Heart right ventricle (tissue), 16 donors: Measurements from ENCODE around the gene RPS15. TPM values are rescaled to one million over a fixed set of nuclear protein-coding genes. Genes with fewer than 3 reads are reported as not detected.

Experiments
- ATAC-seq, 8 donors: fragments of 200-7000 bp; cut with Tn5 transposase; one replicate each; pipeline ENCODE4 v1.9.1; 2020; ENCODE audit warnings: mild to moderate bottlenecking in 8 of 8, moderate library complexity in 8 of 8, moderate number of reproducible peaks in 1 of 8
- DNase-seq, 2 donors: peaks; one replicate each; pipeline ENCODE4 v3.0.0-alpha.2; 2020
- H3K27ac ChIP-seq, 10 donors: fragments of 200-600 bp; sonication (generic) in 2 of 10; one replicate each; pipeline versions ENCODE4 v1.5.0 to v1.8.0; 2020 to 2022; ENCODE audit warnings: mild to moderate bottlenecking in 3 of 10
- H3K27me3 ChIP-seq, 7 donors: fragments of 200-600 bp; one replicate each; pipeline ENCODE4 v1.8.0; 2021 to 2022; ENCODE audit warnings: mild to moderate bottlenecking in 2 of 7
- H3K36me3 ChIP-seq, 9 donors: fragments of 200-600 bp; sonication (generic) in 1 of 9; one replicate each; pipeline versions ENCODE4 v1.5.0 to v1.8.0; 2020 to 2022; ENCODE audit warnings: mild to moderate bottlenecking in 2 of 9
- H3K4me1 ChIP-seq, 9 donors: fragments of 200-600 bp; sonication (generic) in 1 of 9; one replicate each; pipeline versions ENCODE4 v1.5.0 to v1.8.0; 2020 to 2022; ENCODE audit warnings: mild to moderate bottlenecking in 4 of 9
- H3K4me3 ChIP-seq, 10 donors: fragments of 200-600 bp; sonication (generic) in 2 of 10; one replicate each; pipeline versions ENCODE4 v1.5.0 to v1.8.0; 2020 to 2022; ENCODE audit warnings: mild to moderate bottlenecking in 7 of 10, moderate library complexity in 2 of 10
- H3K9me3 ChIP-seq, 11 donors: fragments of 200-600 bp in 10 of 11; sonication (generic) in 2 of 11; one replicate each; pipeline versions ENCODE4 v1.5.0 to v1.8.0; 2013 to 2022; ENCODE audit warnings: mild to moderate bottlenecking in 2 of 11, control low read depth in 1 of 11, moderate library complexity in 1 of 11
- CTCF ChIP-seq, 9 donors: fragments of 200-600 bp; sonication (generic) in 2 of 9; IDR thresholded peaks; one replicate each; pipeline versions ENCODE4 v1.5.0 to v1.8.0; 2021 to 2022; ENCODE audit warnings: antibody characterized with exemption in 9 of 9, mild to moderate bottlenecking in 5 of 9, moderate library complexity in 1 of 9
- WGBS, 2 donors: extraction: QIAGEN DNeasy Blood & Tissue Kit; methylation state at CpG; one replicate each; pipeline ENCODE4 v1.1.7; 2013; ENCODE audit warnings: inconsistent platforms in 1 of 2; 5-methylcytosine and 5-hydroxymethylcytosine counted together
- intact Hi-C, 10 donors: fragments of 100-400 bp; cut with DNase I; formaldehyde crosslinking; loops; one replicate each; pipeline versions ENCODE4 v1.11.1 to v1.14.2; 2022
- polyA plus RNA-seq, 2 donors: library from polyadenylated mRNA; stranded (reverse); fragments of 200-250 nt; gene quantifications; one replicate each; pipeline ENCODE4 v1.2.3, GENCODE V29; 2013
- total RNA-seq, 10 donors: library from RNA; stranded (reverse); fragmentation: NEBNext Ultra II Directional in 3 of 10; extraction: Animal tissue kit (Norgen Biotek cat#: 25700) in 3 of 10; gene quantifications; one replicate each; pipeline versions ENCODE4 v1.2.1 to v1.2.4, GENCODE V29; 2021 to 2023
- donor health status: Arrhythmogenic right ventricular cardiomyopathy.
- donor health status: ischemic (EF 13 %, LVEDD 7.1; RV severe dilation, severe dysfunction).
- donor health status: healthy with polysubstance abuse.
- donor health status: DM: no; HTN: yes; CAD: no.
- donor health status: DM: no; HTN: no; CAD: no.
- donor health status: ischemic (EF 25% LVEDD 6.9; RV normal size, moderate dysfunction).
- donor health status: ischemic (EF 25% LVEDD 5.7; RV mildly dilated, moderate dysfunction).
- donor health status: healthy.
- donor health status: DM: yes; HTN: yes; CAD: no.
- donor health status: Ischemic cardiomyopathy.
- donor health status: ischemic (EF 35%, LVEDD 5.7; RV mildly dilated, moderate dysfunction).
- donor health status: nonischemic (EF 11% LVEDD 7.7; RV severe dilation, severe dysfunction).
- donor health status: DM: yes; HTN: yes; CAD: no.
- donor health status: PGD.
- donor health status: ischemic (EF 29% LVEDD 5.4; RV normal size, mild dysfunction).
- donor health status: nonischemic (EF 23%, LVEDD 6.1; RV moderate dilation, normal function).

RPS15 gene
- total and polyA plus RNA-seq, 12 donors = 480 to 3,724 (median 607) TPM

- Histone ChIP-seq H3K36me3 (peaks cover 5 to 86% (median 54%) of the 10 kb centered on the region in 9 donors), H3K27me3 (no peaks in the 10 kb centered on the region), H3K9me3 (no peaks in the 10 kb centered on the region), H3K27ac (no peak overlapping the region), H3K4me1 (peaks cover 28 to 46% (median 38%) of the 10 kb centered on the region in 9 donors), H3K4me3 (no peak overlapping the region)
- 89 to 92% methylated on average over 14 to 15 of the region's 15 CpGs for WGBS, 2 donors
- intact Hi-C loops = no loop called here
- no peak for TF ChIP-seq CTCF (IDR thresholded peaks at IDR 0.05)
- ATAC-seq (no peak), DNase-seq (no peak)
Measured at GRCh38 chr19:1420590-1420989, 17.6 kb upstream of the RPS15 start.

GRCh38 chr19:1421218-1421957 is 16.8 kb upstream of the RPS15 start:
- Histone ChIP-seq H3K4me3 (no peak overlapping the region), H3K27me3 (no peaks in the 10 kb centered on the region), H3K36me3 (peaks cover 5 to 92% (median 54%) of the 10 kb centered on the region in 9 donors), H3K9me3 (no peaks in the 10 kb centered on the region), H3K27ac (no peak overlapping the region), H3K4me1 (peaks cover 20 to 41% (median 30%) of the 10 kb centered on the region in 9 donors)
- 92 to 96% methylated on average over 37 of the region's 37 CpGs for WGBS, 2 donors
- TF ChIP-seq CTCF (IDR thresholded peaks at IDR 0.05) = no peak
- no peak for ATAC-seq
- no peak for DNase-seq
- intact Hi-C loops = no loop called here

GRCh38 chr19:1421958-1422305 is 16.3 kb upstream of the RPS15 start:
- Histone ChIP-seq H3K27ac (no peak overlapping the region), H3K27me3 (no peaks in the 10 kb centered on the region), H3K36me3 (peaks cover 5 to 92% (median 57%) of the 10 kb centered on the region in 9 donors), H3K4me1 (peaks cover 14 to 41% (median 24%) of the 10 kb centered on the region in 9 donors), H3K9me3 (no peaks in the 10 kb centered on the region), H3K4me3 (no peak overlapping the region)
- DNase-seq (no peak), ATAC-seq (no peak)
- intact Hi-C loops = no loop called here
- WGBS, 2 donors = 83 to 86% methylated on average over 22 of the region's 22 CpGs
- TF ChIP-seq CTCF (IDR thresholded peaks at IDR 0.05) = no peak

- H3K4me3 ChIP-seq = no peak overlapping the region
- no peak for TF ChIP-seq CTCF (IDR thresholded peaks at IDR 0.05)
- no peaks in the 10 kb centered on the region for H3K9me3 ChIP-seq
- H3K27me3 ChIP-seq = no peaks in the 10 kb centered on the region
- WGBS, 2 donors = 65 to 71% methylated on average over 16 of the region's 16 CpGs
- intact Hi-C loops = no loop called here
- no peak for ATAC-seq
- no peak for DNase-seq
- peaks cover 11 to 40% (median 20%) of the 10 kb centered on the region in 9 donors for H3K4me1 ChIP-seq
- H3K36me3 ChIP-seq = peaks cover 5 to 93% (median 57%) of the 10 kb centered on the region in 9 donors
- no peak overlapping the region for H3K27ac ChIP-seq
Measured at GRCh38 chr19:1422360-1422759, 15.8 kb upstream of the RPS15 start.
